Gastrocnemius medialis (tissue), 4 donors: Measurements from ENCODE around the gene NUDT7. TPM values are rescaled to one million over a fixed set of nuclear protein-coding genes. Genes with fewer than 3 reads are reported as not detected.
A peak's percentile ranks its signal among the peaks of the same experiment; 100 is the strongest.

Source experiments
- ATAC-seq, 2 donors: fragments of 150-250 bp; one replicate each; pipeline ENCODE4 v1.9.1; 2016
- DNase-seq, 2 donors: peaks; one replicate each; pipeline ENCODE4 v3.0.0-alpha.2; 2019
- H3K27ac ChIP-seq, 4 donors: fragments of 200-600 bp; sonication (generic); 1 replicate in 1 of 4; 2 replicates in 3 of 4; pipeline ENCODE4 v1.5.1; 2016 to 2018; ENCODE audit warnings: mild to moderate bottlenecking in 2 of 4, moderate library complexity in 1 of 4
- H3K27me3 ChIP-seq, 3 donors: fragments of 200-600 bp; sonication (generic) in 2 of 3; 1 replicate in 1 of 3; 2 replicates in 2 of 3; pipeline versions ENCODE4 v1.5.1 to v1.6.0; 2016 to 2019; ENCODE audit warnings: mild to moderate bottlenecking in 1 of 3, moderate library complexity in 1 of 3
- H3K36me3 ChIP-seq, 2 donors: fragments of 200-600 bp; sonication (generic) in 1 of 2; one replicate each; pipeline ENCODE4 v1.5.1; 2017 to 2018
- H3K4me1 ChIP-seq, 2 donors: fragments of 200-600 bp; sonication (generic) in 1 of 2; one replicate each; pipeline ENCODE4 v1.5.1; 2016 to 2017; ENCODE audit warnings: mild to moderate bottlenecking in 2 of 2
- H3K4me3 ChIP-seq, 4 donors: fragments of 200-600 bp; sonication (generic) in 3 of 4; 1 replicate in 1 of 4; 2 replicates in 3 of 4; pipeline ENCODE4 v1.5.1; 2016 to 2019; ENCODE audit warnings: mild to moderate bottlenecking in 2 of 4
- H3K9me3 ChIP-seq, 3 donors: fragments of 200-600 bp; sonication (generic) in 2 of 3; 1 replicate in 1 of 3; 2 replicates in 2 of 3; pipeline ENCODE4 v1.5.1; 2016 to 2019
- CTCF ChIP-seq, 5 experiments: fragments of 450-650 bp in 3 of 5; fragments of 200-600 bp in 2 of 5; sonication (generic) in 2 of 5; IDR thresholded peaks in 4 of 5; conservative IDR thresholded peaks in 1 of 5; 1 replicate in 4 of 5; 2 replicates in 1 of 5; pipeline ENCODE4 v1.5.1; 2016 to 2019; ENCODE audit warnings: antibody characterized with exemption in 5 of 5, mild to moderate bottlenecking in 3 of 5, moderate library complexity in 3 of 5
- POLR2A ChIP-seq, 2 donors: fragments of 450-650 bp; IDR thresholded peaks; one replicate each; pipeline ENCODE4 v1.6.1; 2017; ENCODE audit warnings: antibody characterized with exemption in 2 of 2, mild to moderate bottlenecking in 2 of 2, moderate library complexity in 2 of 2
- in situ Hi-C, 4 donors: fragments of 200-750 bp; cut with MboI; loops; one replicate each; pipeline versions ENCODE4 v1.15.0 to v1.8.0; 2017; ENCODE audit warnings: low sequenced_read_pairs in 4 of 4
- intact Hi-C: fragments of 100-400 bp; cut with DNase I; formaldehyde crosslinking; loops from one replicate; pipeline ENCODE4 v1.15.1; 2023; ENCODE audit warnings: low total_unique reads
- total RNA-seq, 4 donors: library from RNA; depleted of rRNA; stranded (reverse); fragments of >200 nt; gene quantifications; one replicate each; pipeline versions ENCODE4 v1.1.0 to v1.2.3, GENCODE V29; 2016

NUDT7 gene
- total RNA-seq, 4 donors from 2014 or later: 2.3 to 11.0 (median 3.4) TPM

DNA sequence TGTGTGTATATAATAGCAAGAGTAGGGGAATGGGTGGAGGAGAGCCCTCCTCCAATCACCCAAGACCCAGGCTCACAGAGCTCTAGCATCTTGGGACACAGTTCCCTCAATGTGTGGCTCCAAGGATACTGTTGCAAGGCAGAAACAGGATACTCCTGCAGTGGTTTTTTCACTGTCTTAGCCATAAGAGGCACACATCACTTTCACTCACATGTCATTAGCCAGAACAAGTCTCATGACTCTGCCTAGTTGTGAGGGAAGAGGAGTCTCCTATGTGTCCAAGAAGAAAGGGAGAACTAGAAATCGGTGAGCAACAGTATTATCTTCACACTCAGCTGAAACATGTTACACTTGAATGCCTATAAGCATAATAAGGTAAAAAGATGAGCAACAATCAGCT is 11.1 kb upstream of the NUDT7 start:
- TF ChIP-seq POLR2A (IDR thresholded peaks at IDR 0.05): no peak
- no peak for TF ChIP-seq CTCF (IDR thresholded peaks at IDR 0.05 in 4 of 5, conservative IDR thresholded peaks at IDR 0.05 in 1 of 5)
- Histone ChIP-seq H3K4me3 (no peak overlapping the region), H3K27me3 (peaks cover 0 to 4% (median 0%) of the 10 kb centered on the region in 3 donors), H3K9me3 (peaks cover 0 to 2% (median 0%) of the 10 kb centered on the region in 3 donors), H3K4me1 (no peaks in the 10 kb centered on the region), H3K36me3 (no peaks in the 10 kb centered on the region), H3K27ac (no peak overlapping the region)
- intact Hi-C loops (no loop called here), in situ Hi-C loops (no loop called here)
- DNase-seq: no peak
- ATAC-seq: no peak

- Histone ChIP-seq H3K27me3 (peaks cover 0 to 4% (median 0%) of the 10 kb centered on the region in 3 donors), H3K9me3 (peaks cover 0 to 2% (median 0%) of the 10 kb centered on the region in 3 donors), H3K36me3 (no peaks in the 10 kb centered on the region), H3K4me1 (no peaks in the 10 kb centered on the region), H3K4me3 (no peak overlapping the region), H3K27ac (no peak overlapping the region)
- intact Hi-C loops: no loop called here
- ATAC-seq: no peak
- TF ChIP-seq POLR2A (IDR thresholded peaks at IDR 0.05) (no peak), CTCF (IDR thresholded peaks at IDR 0.05 in 4 of 5, conservative IDR thresholded peaks at IDR 0.05 in 1 of 5) (no peak)
- no peak for DNase-seq
- in situ Hi-C loops: no loop called here
Observed at GRCh38 chr16:77711775-77712174, 10.5 kb upstream of the NUDT7 start.

DNA sequence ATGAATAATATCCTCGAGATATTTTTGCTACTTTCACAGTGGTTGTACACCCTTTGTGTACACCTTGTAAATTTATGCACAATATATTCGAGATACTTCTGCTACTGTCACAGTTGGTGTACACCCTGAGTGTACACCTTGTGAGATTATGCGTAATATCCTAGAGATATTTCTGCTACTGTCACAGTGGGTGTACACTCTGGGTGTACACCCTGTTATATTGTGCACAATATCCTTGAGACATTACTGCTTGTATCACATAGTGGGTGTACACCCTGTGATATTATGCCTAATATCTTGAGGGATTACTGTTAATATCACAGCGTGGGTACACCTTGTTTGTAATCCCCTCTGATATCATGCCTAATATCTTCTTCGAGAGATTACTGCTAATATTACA is 7.2 kb upstream of the NUDT7 start:
- Histone ChIP-seq H3K36me3 (no peaks in the 10 kb centered on the region), H3K9me3 (peaks cover 0 to 2% (median 0%) of the 10 kb centered on the region in 3 donors), H3K4me3 (no peak overlapping the region), H3K27ac (no peak overlapping the region), H3K27me3 (peaks cover 0 to 4% (median 0%) of the 10 kb centered on the region in 3 donors), H3K4me1 (no peaks in the 10 kb centered on the region)
- intact Hi-C loops (no loop called here), in situ Hi-C loops (no loop called here)
- no peak for ATAC-seq
- no peak for DNase-seq
- TF ChIP-seq CTCF (IDR thresholded peaks at IDR 0.05 in 4 of 5, conservative IDR thresholded peaks at IDR 0.05 in 1 of 5) (no peak), POLR2A (IDR thresholded peaks at IDR 0.05) (no peak)

DNA sequence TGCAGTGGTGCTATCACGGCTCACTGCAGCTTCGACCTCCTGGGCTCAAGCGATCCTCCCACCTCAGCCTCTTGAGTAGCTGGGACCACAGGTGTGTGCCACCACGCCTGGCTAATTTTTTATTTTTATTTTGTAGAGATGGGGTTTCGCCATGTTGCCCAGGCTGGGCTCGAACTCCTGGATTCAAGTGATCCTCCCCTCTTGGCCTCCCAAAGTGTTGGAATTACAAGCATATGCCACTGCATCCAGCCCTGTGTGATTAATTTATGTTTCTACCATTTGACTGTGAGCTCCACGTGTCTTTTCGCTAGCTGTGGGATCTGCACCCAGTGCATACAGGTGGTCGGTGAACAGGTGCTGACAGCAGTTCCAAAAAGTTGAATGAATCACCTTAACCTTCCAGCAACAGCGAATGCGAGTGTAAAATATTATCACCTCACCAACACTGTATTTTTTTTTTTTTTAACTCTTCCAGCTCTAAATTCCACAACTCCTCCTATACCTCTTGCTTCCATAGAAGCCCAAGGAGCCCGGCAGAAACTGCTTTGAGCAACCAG is 484 bp upstream of the NUDT7 start:
- Histone ChIP-seq H3K27me3 (no peaks in the 10 kb centered on the region), H3K4me1 (peaks cover 5 to 6% of the 10 kb centered on the region in 2 donors), H3K36me3 (no peaks in the 10 kb centered on the region), H3K4me3 (peak overlapping the region; percentile 35 to 83 (median 62)), H3K9me3 (no peaks in the 10 kb centered on the region), H3K27ac (peak overlapping the region; percentile 30 to 87 (median 74))
- no peak for DNase-seq
- ATAC-seq: peak; percentile 6 to 7
- in situ Hi-C loops (no loop called here), intact Hi-C loops (loop anchor here (5.0 kb wide), 2 partner anchors 375 to 530 kb away; partner anchors contain the start of genes MON1B and WWOX)
- TF ChIP-seq CTCF (IDR thresholded peaks at IDR 0.05 in 4 of 5, conservative IDR thresholded peaks at IDR 0.05 in 1 of 5) (no peak), POLR2A (IDR thresholded peaks at IDR 0.05) (no peak)
